BLaER1 (cell line): ENCODE results near the gene FZD4.
"Not testable (repeated sequence)": the region's sequence is repeated elsewhere in the genome, so short reads cannot be mapped to it uniquely, and the experiment has no call there.

Source experiments
- H3K27ac ChIP-seq: shearing (Covaris generic); formaldehyde crosslinking; 2 replicates; pipeline ENCODE4 v1.8.1; 2022
- H3K27me3 ChIP-seq: shearing (Covaris generic); formaldehyde crosslinking; 2 replicates; pipeline ENCODE4 v1.8.1; 2022
- H3K36me3 ChIP-seq: shearing (Covaris generic); formaldehyde crosslinking; 2 replicates; pipeline ENCODE4 v1.8.1; 2022
- H3K4me1 ChIP-seq: shearing (Covaris generic); formaldehyde crosslinking; 2 replicates; pipeline ENCODE4 v1.8.1; 2022
- H3K4me2 ChIP-seq: shearing (Covaris generic); formaldehyde crosslinking; 2 replicates; pipeline ENCODE4 v1.8.1; 2022
- H3K4me3 ChIP-seq: shearing (Covaris generic); formaldehyde crosslinking; 2 replicates; pipeline ENCODE4 v1.8.1; 2022
- H3K9ac ChIP-seq: shearing (Covaris generic); formaldehyde crosslinking; 2 replicates; pipeline ENCODE4 v1.8.1; 2022
- H3K9me3 ChIP-seq: shearing (Covaris generic); formaldehyde crosslinking; 2 replicates; pipeline ENCODE4 v1.8.1; 2022
- H4K20me1 ChIP-seq: shearing (Covaris generic); formaldehyde crosslinking; 2 replicates; pipeline ENCODE4 v1.8.1; 2022
- Cebpa-rat ChIP-seq: shearing (Covaris generic); IDR thresholded peaks from 2 replicates; pipeline ENCODE4 v1.8.1; 2022

The FZD4 gene

GRCh38 chr11:86926975-86927374, 28.2 kb downstream of the FZD4 start:
- no peaks in the 10 kb centered on the region for H3K27me3 ChIP-seq
- H3K9me3 ChIP-seq: no peaks in the 10 kb centered on the region
- no peaks in the 10 kb centered on the region for H3K4me1 ChIP-seq
- H4K20me1 ChIP-seq: no peaks in the 10 kb centered on the region
- H3K9ac ChIP-seq: no peak overlapping the region
- no peak overlapping the region for H3K4me2 ChIP-seq
- H3K27ac ChIP-seq: no peak overlapping the region
- H3K36me3 ChIP-seq: no peaks in the 10 kb centered on the region
- TF ChIP-seq Cebpa-rat: no peak
- H3K4me3 ChIP-seq: no peak overlapping the region

- Histone ChIP-seq H3K4me3 (no peak overlapping the region), H3K27me3 (no peaks in the 10 kb centered on the region), H3K27ac (no peak overlapping the region), H3K4me2 (no peak overlapping the region), H3K9me3 (no peaks in the 10 kb centered on the region), H4K20me1 (no peaks in the 10 kb centered on the region), H3K9ac (no peak overlapping the region), H3K4me1 (no peaks in the 10 kb centered on the region), H3K36me3 (no peaks in the 10 kb centered on the region)
- TF ChIP-seq Cebpa-rat: no peak
Observed at GRCh38 chr11:86923999-86924766, 31.0 kb downstream of the FZD4 start.

GRCh38 chr11:86922225-86922624, 33.0 kb downstream of the FZD4 start:
- Histone ChIP-seq H3K27me3 (no peaks in the 10 kb centered on the region), H3K4me1 (no peaks in the 10 kb centered on the region), H3K9ac (no peak overlapping the region), H4K20me1 (no peaks in the 10 kb centered on the region), H3K27ac (no peak overlapping the region), H3K4me2 (no peak overlapping the region), H3K9me3 (no peaks in the 10 kb centered on the region), H3K4me3 (no peak overlapping the region), H3K36me3 (no peaks in the 10 kb centered on the region)
- TF ChIP-seq Cebpa-rat: no peak

- Histone ChIP-seq H3K27ac (no peak overlapping the region), H3K4me2 (no peak overlapping the region), H3K4me1 (no peaks in the 10 kb centered on the region), H3K36me3 (no peaks in the 10 kb centered on the region), H4K20me1 (no peaks in the 10 kb centered on the region), H3K9ac (no peak overlapping the region), H3K4me3 (no peak overlapping the region), H3K27me3 (no peaks in the 10 kb centered on the region), H3K9me3 (no peaks in the 10 kb centered on the region)
- TF ChIP-seq Cebpa-rat: no peak
Observed at GRCh38 chr11:86919557-86920210, 35.5 kb downstream of the FZD4 start.

GRCh38 chr11:86918973-86919372, 36.2 kb downstream of the FZD4 start:
- Histone ChIP-seq H3K27ac (no peak overlapping the region), H3K4me2 (no peak overlapping the region), H3K9ac (no peak overlapping the region)

GRCh38 chr11:86918496-86918895, 36.7 kb downstream of the FZD4 start:
- H3K4me1 ChIP-seq: no peaks in the 10 kb centered on the region
- H4K20me1 ChIP-seq: no peaks in the 10 kb centered on the region
- H3K27me3 ChIP-seq: no peaks in the 10 kb centered on the region
- TF ChIP-seq Cebpa-rat: no peak
- no peak overlapping the region for H3K9ac ChIP-seq
- H3K36me3 ChIP-seq: no peaks in the 10 kb centered on the region
- H3K27ac ChIP-seq: no peak overlapping the region
- H3K9me3 ChIP-seq: no peaks in the 10 kb centered on the region
- H3K4me3 ChIP-seq: no peak overlapping the region
- H3K4me2 ChIP-seq: no peak overlapping the region

More at GRCh38 chr11:86918973-86919372, 36.2 kb downstream of the FZD4 start:
- H3K4me1 ChIP-seq: no peaks in the 10 kb centered on the region
- H3K36me3 ChIP-seq: no peaks in the 10 kb centered on the region
- H3K4me3 ChIP-seq: no peak overlapping the region
- H3K27me3 ChIP-seq: no peaks in the 10 kb centered on the region
- no peak for TF ChIP-seq Cebpa-rat
- H3K9me3 ChIP-seq: no peaks in the 10 kb centered on the region
- H4K20me1 ChIP-seq: no peaks in the 10 kb centered on the region

- H3K9ac ChIP-seq: no peak overlapping the region
- H3K9me3 ChIP-seq: no peaks in the 10 kb centered on the region
- no peaks in the 10 kb centered on the region for H4K20me1 ChIP-seq
- H3K4me2 ChIP-seq: no peak overlapping the region
- TF ChIP-seq Cebpa-rat: no peak
- no peak overlapping the region for H3K27ac ChIP-seq
- H3K27me3 ChIP-seq: no peaks in the 10 kb centered on the region
- no peaks in the 10 kb centered on the region for H3K4me1 ChIP-seq
- no peak overlapping the region for H3K4me3 ChIP-seq
- no peaks in the 10 kb centered on the region for H3K36me3 ChIP-seq
Observed at GRCh38 chr11:86917589-86917988, 37.6 kb downstream of the FZD4 start.

GRCh38 chr11:86916330-86916729, 38.9 kb downstream of the FZD4 start:
- Histone ChIP-seq H3K4me2 (no peak overlapping the region), H3K4me1 (no peaks in the 10 kb centered on the region), H3K36me3 (no peaks in the 10 kb centered on the region), H3K9me3 (no peaks in the 10 kb centered on the region), H3K27ac (no peak overlapping the region), H3K9ac (no peak overlapping the region), H4K20me1 (no peaks in the 10 kb centered on the region), H3K27me3 (no peaks in the 10 kb centered on the region), H3K4me3 (no peak overlapping the region)
- TF ChIP-seq Cebpa-rat: no peak

GRCh38 chr11:86915850-86916249, 39.3 kb downstream of the FZD4 start:
- H3K27ac ChIP-seq, H3K4me1 ChIP-seq, H3K36me3 ChIP-seq, H3K9me3 ChIP-seq, H3K9ac ChIP-seq, H4K20me1 ChIP-seq, H3K4me3 ChIP-seq, H3K4me2 ChIP-seq, H3K27me3 ChIP-seq: not testable (repeated sequence)

GRCh38 chr11:86914865-86915519, 40.2 kb downstream of the FZD4 start:
- Histone ChIP-seq H3K4me1 (no peaks in the 10 kb centered on the region), H3K27me3 (no peaks in the 10 kb centered on the region), H3K27ac (no peak overlapping the region), H3K4me2 (no peak overlapping the region), H3K9ac (no peak overlapping the region), H3K9me3 (no peaks in the 10 kb centered on the region), H3K36me3 (no peaks in the 10 kb centered on the region), H3K4me3 (no peak overlapping the region), H4K20me1 (no peaks in the 10 kb centered on the region)
- TF ChIP-seq Cebpa-rat: no peak
